ENCODE data around the gene CLBA1. TPM values are rescaled to one million over a fixed set of nuclear protein-coding genes. Genes with fewer than 3 reads are reported as not detected.

Gene CLBA1
- total RNA-seq, result 8.4 and 14.1 TPM in 2 replicates

- Histone ChIP-seq H3K27me3 (ENCODE audit: control insufficient read depth, insufficient read depth, low read length) (no peaks in the 10 kb centered on the region), H3K4me3 (ENCODE audit: low read depth, low read length) (peak within 1 kb of the TSS; percentile 74), H3K36me3 (ENCODE audit: control insufficient read depth, insufficient read depth, low read length) (peaks cover 3% of the 10 kb centered on the region)
- DNase-seq (ENCODE audit: low read depth) (peak; percentile 80), FAIRE-seq (no peak)
- TF ChIP-seq, protein P1, sequence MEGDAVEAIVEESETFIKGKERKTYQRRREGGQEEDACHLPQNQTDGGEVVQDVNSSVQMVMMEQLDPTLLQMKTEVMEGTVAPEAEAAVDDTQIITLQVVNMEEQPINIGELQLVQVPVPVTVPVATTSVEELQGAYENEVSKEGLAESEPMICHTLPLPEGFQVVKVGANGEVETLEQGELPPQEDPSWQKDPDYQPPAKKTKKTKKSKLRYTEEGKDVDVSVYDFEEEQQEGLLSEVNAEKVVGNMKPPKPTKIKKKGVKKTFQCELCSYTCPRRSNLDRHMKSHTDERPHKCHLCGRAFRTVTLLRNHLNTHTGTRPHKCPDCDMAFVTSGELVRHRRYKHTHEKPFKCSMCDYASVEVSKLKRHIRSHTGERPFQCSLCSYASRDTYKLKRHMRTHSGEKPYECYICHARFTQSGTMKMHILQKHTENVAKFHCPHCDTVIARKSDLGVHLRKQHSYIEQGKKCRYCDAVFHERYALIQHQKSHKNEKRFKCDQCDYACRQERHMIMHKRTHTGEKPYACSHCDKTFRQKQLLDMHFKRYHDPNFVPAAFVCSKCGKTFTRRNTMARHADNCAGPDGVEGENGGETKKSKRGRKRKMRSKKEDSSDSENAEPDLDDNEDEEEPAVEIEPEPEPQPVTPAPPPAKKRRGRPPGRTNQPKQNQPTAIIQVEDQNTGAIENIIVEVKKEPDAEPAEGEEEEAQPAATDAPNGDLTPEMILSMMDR (IDR thresholded peaks at IDR 0.05; ENCODE audit: insufficient read depth, low read length, severe bottlenecking), result peak; percentile 1
Measured at GRCh38 chr14:104985675-104986486, at the start of gene CLBA1. TSS of gene CLBA1 (plus strand) at chr14:104985788. CDS start at chr14:104986432, 644 bp downstream.

DNA sequence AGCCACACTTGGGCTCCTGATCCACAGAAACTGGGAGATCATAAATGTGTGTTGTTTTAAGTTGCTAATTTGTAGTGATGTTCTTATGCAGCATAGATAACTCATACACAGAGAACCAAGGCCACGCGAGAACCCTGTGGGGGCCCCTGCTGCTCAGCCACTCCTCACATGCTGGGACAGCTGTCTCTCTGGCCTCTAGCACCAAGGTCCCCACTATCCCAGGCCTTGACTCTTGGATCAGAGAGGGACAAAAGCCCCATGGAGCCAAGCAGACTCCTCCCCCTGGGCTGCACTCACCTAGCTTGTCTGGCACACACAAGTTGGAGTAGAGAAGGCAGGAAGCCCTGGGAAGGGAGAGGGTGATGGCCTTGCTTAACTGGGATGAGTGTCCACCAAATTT is 49.6 kb upstream of the CLBA1 start:
- peaks cover 15% of the 10 kb centered on the region for H3K36me3 ChIP-seq (ENCODE audit: control insufficient read depth, insufficient read depth, low read length)
- H3K4me3 ChIP-seq (ENCODE audit: low read depth, low read length), result no peak overlapping the region
- FAIRE-seq (no peak), DNase-seq (ENCODE audit: low read depth) (peak; percentile 34)
- TF ChIP-seq, protein P1 (IDR thresholded peaks at IDR 0.05; ENCODE audit: insufficient read depth, low read length, severe bottlenecking), result no peak
- peaks cover 4% of the 10 kb centered on the region for H3K27me3 ChIP-seq (ENCODE audit: control insufficient read depth, insufficient read depth, low read length)

- Histone ChIP-seq H3K27me3 (ENCODE audit: control insufficient read depth, insufficient read depth, low read length) (peaks cover 4% of the 10 kb centered on the region), H3K36me3 (ENCODE audit: control insufficient read depth, insufficient read depth, low read length) (peaks cover 17% of the 10 kb centered on the region), H3K4me3 (ENCODE audit: low read depth, low read length) (no peak overlapping the region)
- TF ChIP-seq, protein P1 (IDR thresholded peaks at IDR 0.05; ENCODE audit: insufficient read depth, low read length, severe bottlenecking), result no peak
- FAIRE-seq (peak; percentile 90), DNase-seq (ENCODE audit: low read depth) (peak; percentile 8)
Measured at GRCh38 chr14:104936361-104937155, 49.0 kb upstream of the CLBA1 start.

DNA sequence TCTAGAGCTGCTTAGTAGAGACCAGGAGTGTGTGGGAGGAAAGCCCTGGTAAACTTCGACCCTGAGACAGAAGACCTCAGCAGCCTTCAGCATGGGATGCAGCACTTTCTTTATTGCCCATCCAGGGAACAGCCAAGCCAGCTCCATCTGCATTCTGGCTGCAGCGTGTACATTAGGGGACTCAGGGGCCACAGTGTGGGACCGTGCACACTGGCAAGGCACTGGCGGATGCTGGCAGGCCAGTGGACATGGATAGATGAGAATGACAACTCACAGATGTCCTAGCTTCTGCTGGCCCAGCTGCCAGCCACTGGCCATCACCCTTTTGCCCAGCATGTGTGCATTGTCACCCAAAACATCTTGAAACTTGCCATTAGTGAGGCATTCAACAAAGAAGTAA is 48.4 kb upstream of the CLBA1 start:
- H3K36me3 ChIP-seq (ENCODE audit: control insufficient read depth, insufficient read depth, low read length), result peaks cover 23% of the 10 kb centered on the region
- peaks cover 4% of the 10 kb centered on the region for H3K27me3 ChIP-seq (ENCODE audit: control insufficient read depth, insufficient read depth, low read length)
- no peak for DNase-seq (ENCODE audit: low read depth)
- H3K4me3 ChIP-seq (ENCODE audit: low read depth, low read length), result no peak overlapping the region
- TF ChIP-seq, protein P1 (IDR thresholded peaks at IDR 0.05; ENCODE audit: insufficient read depth, low read length, severe bottlenecking), result no peak
- FAIRE-seq, result no peak

GRCh38 chr14:104937694-104938365 is 47.8 kb upstream of the CLBA1 start:
- Histone ChIP-seq H3K36me3 (ENCODE audit: control insufficient read depth, insufficient read depth, low read length) (peaks cover 25% of the 10 kb centered on the region), H3K4me3 (ENCODE audit: low read depth, low read length) (no peak overlapping the region), H3K27me3 (ENCODE audit: control insufficient read depth, insufficient read depth, low read length) (peaks cover 2% of the 10 kb centered on the region)
- FAIRE-seq (no peak), DNase-seq (ENCODE audit: low read depth) (no peak)
- TF ChIP-seq, protein P1 (IDR thresholded peaks at IDR 0.05; ENCODE audit: insufficient read depth, low read length, severe bottlenecking), result no peak
